ENCODE data around the gene FBN2. TPM values are rescaled to one million over a fixed set of nuclear protein-coding genes. Genes with fewer than 3 reads are reported as not detected.

The FBN2 gene
- total RNA-seq, 3 donors from 2014 or later (not counting 1 experiment from before 2014, with no cell fraction given): 0.31 to 0.70 (median 0.58) TPM

- no peak overlapping the region for H3K27ac Mint-ChIP-seq
- H3K4me1 Mint-ChIP-seq: no peaks in the 10 kb centered on the region
- intact Hi-C loops (cut with micrococcal nuclease): no loop called here
- H3K36me3 Mint-ChIP-seq: no peaks in the 10 kb centered on the region
- H3K4me3 Mint-ChIP-seq: no peak overlapping the region
- no peak for DNase-seq
- H3K4me1 ChIP-seq (ENCODE audit: control insufficient read depth, insufficient read depth, low read length): no peaks in the 10 kb centered on the region
- no peak overlapping the region for H3K27ac ChIP-seq (ENCODE audit: low read length)
- no peak overlapping the region for H3K4me3 ChIP-seq (ENCODE audit: low read length)
- H3K9me3 Mint-ChIP-seq: peaks cover 3 to 4% of the 10 kb centered on the region in 2 donors
- TF ChIP-seq CTCF (IDR thresholded peaks at IDR 0.05): no peak
- H3K36me3 ChIP-seq (ENCODE audit: control insufficient read depth, insufficient read depth, low read length): no peaks in the 10 kb centered on the region
- H3K27me3 ChIP-seq (ENCODE audit: control insufficient read depth, insufficient read depth, low read length): no peaks in the 10 kb centered on the region
- no peaks in the 10 kb centered on the region for H3K27me3 Mint-ChIP-seq (ENCODE audit: low read depth in 2 of 2)
- H3K9me3 ChIP-seq (ENCODE audit: control insufficient read depth, insufficient read depth, low read length): no peaks in the 10 kb centered on the region
- ATAC-seq: no peak
- 67% methylated on average over 1 of the region's 2 CpGs for WGBS (ENCODE audit: insufficient coverage)
Measured at GRCh38 chr5:128252756-128253155, 285.3 kb downstream of the FBN2 start.

GRCh38 chr5:128252196-128252595, 285.8 kb downstream of the FBN2 start:
- no peak for TF ChIP-seq CTCF (IDR thresholded peaks at IDR 0.05)
- WGBS (ENCODE audit: insufficient coverage): 50% methylated on average over 1 of the region's 1 CpG
- ATAC-seq: no peak
- Histone ChIP-seq H3K4me3 (ENCODE audit: low read length) (no peak overlapping the region), H3K27ac (ENCODE audit: low read length) (no peak overlapping the region), H3K4me1 (ENCODE audit: control insufficient read depth, insufficient read depth, low read length) (no peaks in the 10 kb centered on the region), H3K9me3 (ENCODE audit: control insufficient read depth, insufficient read depth, low read length) (no peaks in the 10 kb centered on the region), H3K27me3 (ENCODE audit: control insufficient read depth, insufficient read depth, low read length) (no peaks in the 10 kb centered on the region), H3K36me3 (ENCODE audit: control insufficient read depth, insufficient read depth, low read length) (no peaks in the 10 kb centered on the region)
- Mint-ChIP-seq H3K4me3 (no peak overlapping the region), H3K9me3 (peaks cover 3 to 4% of the 10 kb centered on the region in 2 donors), H3K36me3 (no peaks in the 10 kb centered on the region), H3K27me3 (ENCODE audit: low read depth in 2 of 2) (no peaks in the 10 kb centered on the region), H3K27ac (no peak overlapping the region), H3K4me1 (no peaks in the 10 kb centered on the region)
- DNase-seq: no peak
- intact Hi-C loops (cut with micrococcal nuclease): no loop called here

- no peak for ATAC-seq
Measured at GRCh38 chr5:128245974-128246373, 292.1 kb downstream of the FBN2 start.

More at GRCh38 chr5:128245974-128246373, 292.1 kb downstream of the FBN2 start:
- no peaks in the 10 kb centered on the region for H3K9me3 ChIP-seq (ENCODE audit: control insufficient read depth, insufficient read depth, low read length)
- H3K27ac ChIP-seq (ENCODE audit: low read length): no peak overlapping the region
- Mint-ChIP-seq H3K4me1 (no peaks in the 10 kb centered on the region), H3K4me3 (no peak overlapping the region), H3K27ac (no peak overlapping the region), H3K27me3 (ENCODE audit: low read depth in 2 of 2) (no peaks in the 10 kb centered on the region), H3K36me3 (no peaks in the 10 kb centered on the region), H3K9me3 (peaks cover 0 to 7% of the 10 kb centered on the region in 2 donors)
- H3K4me3 ChIP-seq (ENCODE audit: low read length): no peak overlapping the region
- DNase-seq: no peak
- H3K4me1 ChIP-seq (ENCODE audit: control insufficient read depth, insufficient read depth, low read length): no peaks in the 10 kb centered on the region
- WGBS (ENCODE audit: insufficient coverage): 90% methylated on average over 4 of the region's 4 CpGs
- no peaks in the 10 kb centered on the region for H3K27me3 ChIP-seq (ENCODE audit: control insufficient read depth, insufficient read depth, low read length)
- TF ChIP-seq CTCF (IDR thresholded peaks at IDR 0.05): no peak
- H3K36me3 ChIP-seq (ENCODE audit: control insufficient read depth, insufficient read depth, low read length): no peaks in the 10 kb centered on the region
- intact Hi-C loops (cut with micrococcal nuclease): no loop called here
